Measurements from ENCODE around the gene PIEZO1.

Gene PIEZO1

DNA sequence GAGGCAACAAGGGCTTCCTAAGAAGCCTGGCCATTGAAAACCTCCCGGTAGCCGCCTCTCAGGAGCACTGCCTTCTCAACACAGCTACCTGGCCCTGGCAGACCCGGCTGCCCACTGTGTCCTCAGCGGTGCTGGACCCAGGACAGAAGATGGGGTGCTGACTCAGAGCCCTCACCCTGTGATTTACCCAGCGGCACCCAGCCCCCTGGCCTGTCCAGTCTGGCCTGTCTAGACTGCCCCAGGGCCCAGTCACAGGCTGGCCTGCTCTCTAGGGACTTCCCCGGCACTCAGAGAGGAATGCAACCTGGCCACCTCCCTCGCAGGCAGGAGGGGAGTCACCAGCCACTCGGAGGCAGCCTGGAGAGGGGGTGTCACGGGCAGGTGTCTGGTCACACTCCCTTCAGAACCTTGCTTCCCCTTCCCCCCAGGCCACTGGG lies 20.1 kb downstream of the PIEZO1 start:
- no peaks in the 10 kb centered on the region for H3K27me3 Mint-ChIP-seq
- H3K9me3 Mint-ChIP-seq: no peaks in the 10 kb centered on the region
- H3K36me3 Mint-ChIP-seq: peaks cover 13% of the 10 kb centered on the region
- no peak overlapping the region for H3K4me3 Mint-ChIP-seq
- no peak overlapping the region for H3K27ac Mint-ChIP-seq
- CTCF ChIA-PET: no interaction called here
- H3K4me1 Mint-ChIP-seq: peaks cover 25% of the 10 kb centered on the region
- DNase-seq: no peak

DNA sequence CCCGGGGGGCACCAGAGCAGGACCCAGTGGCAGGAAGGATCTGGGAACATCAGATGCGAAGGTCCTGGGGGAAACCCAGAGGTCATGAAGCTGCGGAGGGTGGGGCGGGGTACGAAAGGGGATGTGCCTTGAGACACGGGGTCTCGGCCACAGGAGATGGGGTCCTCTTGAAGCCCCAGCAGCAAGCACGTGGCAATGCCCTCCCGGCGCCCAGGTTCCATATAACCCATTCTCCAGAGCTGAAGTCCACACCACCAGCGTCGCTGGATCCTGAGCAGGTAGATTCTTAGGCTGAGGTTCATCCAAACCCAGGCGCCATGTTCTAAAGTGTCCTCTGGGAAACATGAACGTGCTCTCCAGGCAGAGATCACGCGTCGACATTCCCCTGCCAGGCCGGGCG lies 20.9 kb downstream of the PIEZO1 start:
- Mint-ChIP-seq H3K27ac (no peak overlapping the region), H3K9me3 (no peaks in the 10 kb centered on the region), H3K4me3 (no peak overlapping the region), H3K36me3 (peaks cover 10% of the 10 kb centered on the region), H3K4me1 (peaks cover 27% of the 10 kb centered on the region), H3K27me3 (no peaks in the 10 kb centered on the region)
- CTCF ChIA-PET: no interaction called here
- no peak for DNase-seq

DNA sequence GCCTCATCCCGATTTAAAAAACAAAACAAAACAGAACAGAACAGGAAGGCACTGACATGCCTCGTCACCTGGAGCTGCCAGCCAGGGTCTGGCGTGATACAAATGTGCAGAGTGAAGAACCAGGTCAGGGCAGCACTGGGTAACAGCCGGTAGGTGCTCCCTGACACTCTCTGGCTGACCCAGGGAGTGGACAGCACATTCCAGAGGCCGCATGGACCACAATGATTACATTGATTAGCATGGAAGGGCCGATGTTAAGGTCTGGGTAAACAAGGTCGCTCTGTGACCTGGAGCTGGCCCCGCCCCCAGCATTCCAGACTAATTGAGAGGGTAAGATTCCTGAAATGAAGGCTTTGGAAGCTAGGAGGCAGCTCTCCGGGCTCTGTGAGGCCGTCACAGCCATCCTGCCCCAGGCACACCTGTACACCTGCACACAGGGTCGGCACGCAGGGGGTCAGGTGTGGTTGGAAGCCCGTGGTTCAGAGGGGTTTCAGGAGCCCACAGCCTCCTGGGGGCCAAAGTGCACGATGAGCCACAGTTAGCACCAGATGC lies 21.4 kb downstream of the PIEZO1 start:
- Mint-ChIP-seq H3K27ac (no peak overlapping the region), H3K9me3 (no peaks in the 10 kb centered on the region), H3K4me3 (no peak overlapping the region), H3K4me1 (peaks cover 29% of the 10 kb centered on the region), H3K36me3 (peaks cover 14% of the 10 kb centered on the region), H3K27me3 (no peaks in the 10 kb centered on the region)
- CTCF ChIA-PET: no interaction called here
- DNase-seq: no peak

DNA sequence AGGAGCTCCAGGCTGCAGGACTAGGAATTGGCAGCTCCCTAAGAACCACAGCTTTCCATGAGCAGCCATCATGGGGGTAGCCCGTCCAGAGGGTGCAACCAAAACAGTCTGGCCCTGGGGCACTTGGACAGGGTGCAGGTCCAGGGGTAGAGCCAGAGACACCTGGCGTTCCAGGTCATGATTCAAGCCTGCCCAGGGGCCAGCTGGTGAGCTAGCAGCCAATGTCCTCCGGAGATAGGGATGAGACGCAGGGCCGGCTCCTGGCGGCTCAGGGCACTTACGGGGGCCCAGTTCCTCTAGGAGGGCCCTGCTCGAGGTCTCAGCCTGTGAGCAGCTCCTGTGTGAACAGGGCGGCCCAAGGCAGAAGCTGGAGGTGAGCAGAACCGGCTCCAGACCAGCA lies 22.1 kb downstream of the PIEZO1 start:
- H3K9me3 Mint-ChIP-seq: no peaks in the 10 kb centered on the region
- no peak overlapping the region for H3K4me3 Mint-ChIP-seq
- peaks cover 15% of the 10 kb centered on the region for H3K36me3 Mint-ChIP-seq
- H3K4me1 Mint-ChIP-seq: peaks cover 35% of the 10 kb centered on the region
- CTCF ChIA-PET: no interaction called here
- no peaks in the 10 kb centered on the region for H3K27me3 Mint-ChIP-seq
- DNase-seq: no peak
- H3K27ac Mint-ChIP-seq: no peak overlapping the region

DNA sequence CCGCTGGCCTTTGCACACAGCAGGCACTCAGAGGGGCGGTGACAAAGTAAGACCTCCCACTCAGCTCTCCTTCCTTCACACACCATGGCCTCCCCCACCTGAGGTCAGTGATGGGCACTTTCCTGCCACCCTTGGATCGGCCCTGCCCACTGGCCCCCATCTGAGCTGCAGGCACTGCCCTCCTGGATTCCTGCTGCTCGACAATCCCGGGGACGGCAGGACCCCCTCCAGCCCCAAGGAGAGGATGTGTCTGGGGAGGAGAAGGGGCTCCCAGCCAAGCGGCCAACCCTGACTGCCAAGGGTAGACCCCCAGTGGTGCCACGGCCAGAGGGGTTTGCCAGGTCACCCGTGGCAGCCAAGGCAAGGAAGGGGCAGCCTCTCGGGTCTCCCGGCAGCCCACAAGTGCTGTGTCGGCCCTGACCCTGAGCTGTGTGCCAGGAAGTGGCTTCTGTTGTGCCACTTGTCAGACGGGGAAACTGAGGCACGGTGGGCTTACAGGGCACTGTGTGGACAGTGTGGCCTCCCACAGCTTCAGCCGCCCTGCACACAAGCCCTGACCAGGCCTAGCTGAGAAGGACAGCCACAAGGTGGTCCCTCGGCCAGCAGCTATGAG lies 22.7 kb downstream of the PIEZO1 start:
- H3K27ac Mint-ChIP-seq: no peak overlapping the region
- CTCF ChIA-PET: no interaction called here

DNA sequence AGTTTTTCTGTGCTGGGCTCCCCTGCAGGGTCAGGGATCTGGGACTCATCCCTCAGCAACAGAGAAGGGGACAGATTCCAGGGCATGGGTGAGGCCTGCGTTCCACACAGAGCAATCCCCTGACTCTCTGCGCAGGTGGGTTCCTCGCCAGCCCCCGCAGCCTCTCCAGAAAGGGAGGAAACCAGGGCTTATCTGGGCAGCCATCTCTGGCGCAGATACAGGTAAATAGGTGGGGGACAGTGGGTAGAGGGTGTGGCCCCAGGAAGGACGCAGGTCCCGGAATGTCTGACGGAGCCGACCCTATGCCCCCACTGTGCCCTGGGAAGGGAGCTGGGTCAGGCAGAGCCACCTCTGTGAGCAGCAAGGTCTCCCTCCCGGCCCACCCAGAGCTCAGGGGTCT lies 23.2 kb downstream of the PIEZO1 start:
- Mint-ChIP-seq H3K36me3 (peaks cover 15% of the 10 kb centered on the region), H3K27ac (no peak overlapping the region), H3K27me3 (no peaks in the 10 kb centered on the region), H3K9me3 (no peaks in the 10 kb centered on the region), H3K4me3 (no peak overlapping the region), H3K4me1 (peaks cover 27% of the 10 kb centered on the region)
- no peak for DNase-seq
- CTCF ChIA-PET: no interaction called here

More for the DNA sequence above, 22.7 kb downstream of the PIEZO1 start:
- Mint-ChIP-seq H3K36me3 (peaks cover 15% of the 10 kb centered on the region), H3K27me3 (no peaks in the 10 kb centered on the region), H3K4me3 (no peak overlapping the region), H3K4me1 (peaks cover 31% of the 10 kb centered on the region), H3K9me3 (no peaks in the 10 kb centered on the region)
- no peak for DNase-seq

DNA sequence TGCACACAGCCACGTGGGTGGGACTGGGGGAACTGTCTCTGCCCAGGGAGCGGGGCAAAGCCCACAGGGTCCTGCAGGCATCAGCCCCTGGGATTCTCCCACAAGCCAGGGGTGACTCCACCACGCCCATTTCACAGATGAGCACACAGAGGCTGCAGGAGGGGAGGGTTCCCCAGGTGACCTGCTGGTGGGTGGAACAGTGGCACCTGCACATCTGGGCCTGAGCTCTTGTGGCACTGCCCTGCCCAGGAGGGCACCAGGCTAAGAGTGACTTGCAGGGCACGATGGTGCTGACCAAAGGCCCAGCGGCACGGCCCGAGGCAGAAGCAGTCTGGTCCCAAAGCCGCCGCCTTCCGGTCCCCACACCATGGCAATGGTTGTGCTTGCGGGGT lies 23.9 kb downstream of the PIEZO1 start:
- H3K9me3 Mint-ChIP-seq: no peaks in the 10 kb centered on the region
- no peaks in the 10 kb centered on the region for H3K27me3 Mint-ChIP-seq
- H3K4me3 Mint-ChIP-seq: no peak overlapping the region
- peaks cover 14% of the 10 kb centered on the region for H3K36me3 Mint-ChIP-seq
- CTCF ChIA-PET: no interaction called here
- H3K4me1 Mint-ChIP-seq: peaks cover 27% of the 10 kb centered on the region
- no peak overlapping the region for H3K27ac Mint-ChIP-seq
- DNase-seq: no peak

DNA sequence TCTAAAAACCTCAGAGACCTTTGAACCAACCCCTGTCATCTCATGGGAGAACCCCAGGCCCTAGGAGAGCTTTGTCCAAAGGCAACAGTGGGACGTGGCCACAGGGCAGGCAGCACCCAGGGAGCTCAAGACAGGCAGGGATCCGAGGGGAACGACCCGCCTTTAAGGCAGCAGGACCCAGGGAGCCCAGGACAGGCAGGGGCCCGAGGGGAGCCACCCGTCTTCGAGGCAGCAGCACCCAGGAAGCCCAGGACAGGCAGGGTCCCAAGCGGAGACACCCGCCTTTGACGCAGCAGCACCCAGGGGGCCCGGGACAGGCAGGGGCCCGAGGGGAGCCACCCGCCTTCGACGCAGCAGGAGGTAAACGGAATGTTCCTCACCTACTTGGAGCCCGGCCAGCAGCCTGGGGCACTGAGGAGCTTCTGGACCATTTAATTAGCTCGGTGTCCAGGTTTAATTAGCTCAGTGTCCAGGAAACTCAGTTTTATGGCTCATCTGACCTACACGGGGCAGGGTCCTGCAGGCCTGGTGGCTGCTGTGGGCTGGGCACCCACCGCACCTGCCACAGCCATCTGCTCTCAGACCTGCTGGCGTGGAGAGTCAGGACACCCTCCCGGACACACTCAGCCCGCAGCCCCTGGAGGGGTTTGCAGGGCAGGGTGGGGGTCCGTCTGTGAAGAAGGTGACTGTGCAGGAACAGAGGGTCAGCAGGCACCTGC lies 24.4 kb downstream of the PIEZO1 start:
- CTCF ChIA-PET: interaction anchor here (1.1 kb wide), 1 partner anchor 21 kb away, joined by 3 read pairs; no protein-coding TSS in a partner anchor
- H3K4me3 Mint-ChIP-seq: no peak overlapping the region
- H3K9me3 Mint-ChIP-seq: no peaks in the 10 kb centered on the region
- H3K4me1 Mint-ChIP-seq: peaks cover 27% of the 10 kb centered on the region
- H3K27me3 Mint-ChIP-seq: no peaks in the 10 kb centered on the region
- H3K36me3 Mint-ChIP-seq: peaks cover 13% of the 10 kb centered on the region
- H3K27ac Mint-ChIP-seq: no peak overlapping the region
- no peak for DNase-seq

DNA sequence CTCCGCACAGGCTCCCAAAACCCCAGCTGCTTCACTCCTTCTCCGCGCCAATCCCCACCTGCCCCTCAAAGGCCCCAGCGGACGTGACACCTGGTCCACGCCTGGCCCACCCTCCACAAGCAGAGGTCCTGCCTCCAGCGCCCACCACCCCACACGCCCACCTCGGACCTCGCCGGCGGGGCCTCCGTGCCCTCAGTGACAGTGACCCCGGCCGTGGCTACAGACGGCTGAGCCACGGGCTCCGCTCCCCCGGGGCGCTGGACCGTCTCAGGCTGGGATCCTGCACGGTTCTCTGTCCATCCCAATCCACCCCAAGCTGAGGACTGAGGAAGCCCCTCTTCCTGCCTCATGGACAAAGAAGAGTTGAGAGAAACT lies 25.1 kb downstream of the PIEZO1 start:
- H3K4me1 Mint-ChIP-seq: peaks cover 29% of the 10 kb centered on the region
- no peaks in the 10 kb centered on the region for H3K9me3 Mint-ChIP-seq
- CTCF ChIA-PET: interaction anchor here (1.1 kb wide), 1 partner anchor 22 kb away, joined by 3 read pairs; no protein-coding TSS in a partner anchor
- H3K4me3 Mint-ChIP-seq: no peak overlapping the region
- H3K27me3 Mint-ChIP-seq: no peaks in the 10 kb centered on the region
- no peak for DNase-seq
- peaks cover 13% of the 10 kb centered on the region for H3K36me3 Mint-ChIP-seq
- no peak overlapping the region for H3K27ac Mint-ChIP-seq

DNA sequence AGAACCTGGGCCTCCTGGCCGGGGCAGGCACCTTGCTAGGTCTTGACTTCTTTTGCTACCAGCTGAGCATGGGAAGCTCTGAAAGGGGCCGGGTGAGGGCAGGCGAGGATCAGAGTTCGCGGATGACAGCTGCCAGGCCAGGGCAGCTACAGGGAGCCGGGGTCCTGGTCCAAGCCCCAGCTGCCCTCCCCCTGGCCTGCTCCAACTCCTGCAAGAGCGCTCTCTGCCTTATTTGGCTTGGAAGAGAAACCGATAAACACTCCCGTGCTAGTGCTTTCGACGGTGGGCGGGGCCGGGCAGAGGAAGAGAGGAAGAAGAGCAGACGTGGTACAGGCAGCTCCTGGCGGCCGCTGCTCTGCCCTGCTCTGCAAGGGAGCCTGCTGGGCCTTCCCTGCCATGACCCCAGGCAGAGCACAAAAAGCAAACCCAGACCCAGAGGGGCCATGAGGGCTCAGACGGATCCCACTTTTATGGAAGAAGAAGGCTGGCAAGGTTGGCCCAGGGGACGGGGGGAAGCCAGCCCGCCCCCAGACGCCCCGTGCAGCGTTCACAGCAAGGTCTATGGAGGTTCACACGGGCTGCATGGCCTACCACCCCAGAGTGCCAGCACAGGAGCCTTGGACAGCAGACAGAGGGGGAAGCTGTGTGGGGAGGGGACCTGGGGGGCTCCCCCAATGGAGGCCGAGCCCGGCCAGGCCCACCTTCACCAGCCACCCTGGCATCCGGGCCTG lies 25.6 kb downstream of the PIEZO1 start:
- Mint-ChIP-seq H3K27me3 (no peaks in the 10 kb centered on the region), H3K4me3 (no peak overlapping the region), H3K4me1 (peaks cover 29% of the 10 kb centered on the region), H3K36me3 (peaks cover 13% of the 10 kb centered on the region), H3K27ac (peak overlapping the region; percentile 85), H3K9me3 (no peaks in the 10 kb centered on the region)
- peak; percentile 68 for DNase-seq
- CTCF ChIA-PET: interaction anchor here (0.7 to 3.3 kb wide), 3 partner anchors 21 to 98 kb away, joined by 3 to 14 read pairs (median 3); no protein-coding TSS in a partner anchor

DNA sequence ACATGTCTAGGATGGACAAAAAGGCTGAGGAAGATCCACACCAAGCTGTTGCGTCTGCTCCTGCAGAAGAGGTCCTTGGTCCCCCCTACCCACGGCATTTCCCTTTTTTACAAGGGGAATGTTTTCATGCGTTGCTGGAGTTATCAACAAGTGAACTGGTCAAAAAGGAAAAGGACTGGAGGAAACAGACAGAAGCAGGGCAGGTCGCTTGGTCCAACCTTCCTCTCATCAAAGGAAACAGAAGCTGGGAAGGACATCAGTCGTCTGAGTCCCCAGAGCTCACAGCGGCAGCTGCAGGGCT lies 26.1 kb downstream of the PIEZO1 start:
- Mint-ChIP-seq H3K36me3 (peaks cover 12% of the 10 kb centered on the region), H3K4me3 (no peak overlapping the region), H3K9me3 (no peaks in the 10 kb centered on the region), H3K4me1 (peaks cover 29% of the 10 kb centered on the region), H3K27me3 (no peaks in the 10 kb centered on the region), H3K27ac (no peak overlapping the region)
- no peak for DNase-seq
- CTCF ChIA-PET: interaction anchor here (0.5 to 3.3 kb wide), 3 partner anchors 14 to 99 kb away, joined by 3 to 14 read pairs (median 3); no protein-coding TSS in a partner anchor

DNA sequence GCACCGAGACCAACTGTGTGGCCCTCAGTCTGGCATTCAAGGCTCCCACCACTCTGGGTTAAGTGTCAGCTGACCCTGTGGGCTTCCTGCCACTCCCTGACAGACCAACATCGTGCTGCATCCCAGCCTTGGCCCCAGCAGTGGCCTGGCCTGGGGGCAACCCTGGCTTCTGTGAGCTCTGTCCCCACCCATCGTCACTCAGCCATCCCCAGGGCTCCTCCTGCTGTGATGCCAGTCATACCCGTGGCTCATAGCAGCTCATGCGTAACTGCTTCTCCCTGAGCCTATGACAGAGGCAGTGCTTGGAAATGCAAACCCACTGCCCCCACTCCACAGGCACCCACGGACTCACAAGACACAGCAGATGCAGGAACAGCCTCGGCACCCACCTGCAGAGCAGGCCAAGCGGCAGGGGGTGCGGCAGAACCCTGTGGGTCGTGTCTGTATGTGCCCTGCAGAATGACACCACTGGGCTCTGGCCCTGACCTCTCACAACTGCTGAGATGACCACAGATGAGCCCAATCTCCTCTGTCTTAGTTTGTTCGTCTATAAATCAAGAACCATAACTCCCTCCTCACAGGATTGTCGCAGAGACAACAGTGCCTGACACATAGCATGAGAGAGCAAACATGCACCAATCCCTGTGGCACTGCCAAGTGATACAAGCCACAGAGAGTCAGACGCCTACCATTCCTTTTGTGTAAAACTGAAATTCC lies 26.6 kb downstream of the PIEZO1 start:
- CTCF ChIA-PET: interaction anchor here (0.5 to 3.3 kb wide), 3 partner anchors 13 to 99 kb away, joined by 3 to 14 read pairs (median 3); no protein-coding TSS in a partner anchor
- peaks cover 30% of the 10 kb centered on the region for H3K4me1 Mint-ChIP-seq
- no peaks in the 10 kb centered on the region for H3K27me3 Mint-ChIP-seq
- no peak for DNase-seq
- H3K9me3 Mint-ChIP-seq: no peaks in the 10 kb centered on the region
- H3K27ac Mint-ChIP-seq: no peak overlapping the region
- H3K36me3 Mint-ChIP-seq: peaks cover 9% of the 10 kb centered on the region
- no peak overlapping the region for H3K4me3 Mint-ChIP-seq

DNA sequence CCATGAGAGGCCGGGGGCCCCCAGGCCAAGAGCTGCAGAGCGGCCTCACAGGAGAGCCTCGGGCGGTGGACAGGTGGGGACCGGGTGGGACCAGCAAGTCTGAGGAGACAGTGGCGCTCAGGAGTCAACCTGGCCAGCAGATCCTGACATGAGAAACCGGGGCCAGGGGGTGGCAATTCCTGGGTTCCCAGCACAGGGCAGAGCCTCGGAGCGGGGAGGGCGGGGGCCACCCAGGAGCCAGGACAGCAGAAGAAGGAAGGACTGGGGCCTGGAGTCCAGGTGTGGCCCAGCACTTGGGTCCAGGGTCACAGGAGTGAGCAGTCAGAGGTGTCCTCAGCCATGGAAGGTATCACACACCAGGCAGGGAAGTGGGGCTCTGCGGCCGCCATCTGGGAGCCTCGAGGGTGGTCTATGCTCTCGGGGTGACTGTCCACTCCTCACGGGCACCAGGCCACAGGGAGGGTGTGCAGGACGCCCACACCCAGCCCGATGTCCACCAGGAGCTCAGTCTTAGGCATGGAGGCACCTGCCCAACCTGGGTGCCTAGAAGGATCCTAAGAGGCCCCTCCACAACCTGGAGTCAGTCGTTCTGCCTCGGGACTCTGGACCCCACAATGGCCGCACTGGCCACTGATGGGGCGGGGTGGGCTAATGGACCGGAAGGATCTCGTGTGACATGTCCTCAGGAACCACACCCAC lies 29.1 kb downstream of the PIEZO1 start:
- H3K4me1 Mint-ChIP-seq: peaks cover 27% of the 10 kb centered on the region
- H3K27me3 Mint-ChIP-seq: no peaks in the 10 kb centered on the region
- no peak for DNase-seq
- CTCF ChIA-PET: interaction anchor here (1.3 kb wide), 1 partner anchor 26 kb away, joined by 3 read pairs; no protein-coding TSS in a partner anchor
- H3K4me3 Mint-ChIP-seq: no peak overlapping the region
- no peak overlapping the region for H3K27ac Mint-ChIP-seq
- H3K36me3 Mint-ChIP-seq: peaks cover 12% of the 10 kb centered on the region
- no peaks in the 10 kb centered on the region for H3K9me3 Mint-ChIP-seq

Data from activated naive CD4-positive, alpha-beta T cell treated with anti-CD3 and anti-CD28 coated beads, Interleukin-2, amount 10 ng/mL, durations not matched to agents 7 days and 5 days (primary cell).